WTC11 (cell line): ENCODE data around the gene ETNK2.

Source experiments
- CTCF ChIP-seq: fragments of 200-600 bp; IDR thresholded peaks from 2 replicates; pipeline ENCODE4 v1.8.0; 2022; ENCODE audit warnings: antibody characterized with exemption
- E2F4 ChIP-seq: sonication (generic); formaldehyde crosslinking; IDR thresholded peaks from 2 replicates; pipeline ENCODE4 v1.8.1; 2022; ENCODE audit warnings: low read depth, mild to moderate bottlenecking, moderate library complexity, missing genetic modification reagents, borderline replicate concordance
- E2F5 ChIP-seq: sonication (generic); formaldehyde crosslinking; IDR thresholded peaks from 2 replicates; pipeline ENCODE4 v1.8.1; 2022; ENCODE audit warnings: mild to moderate bottlenecking, moderate library complexity, missing genetic modification reagents
- FOXP4 ChIP-seq: sonication (generic); formaldehyde crosslinking; IDR thresholded peaks from 2 replicates; pipeline ENCODE4 v1.8.0; 2022; ENCODE audit warnings: mild to moderate bottlenecking, missing genetic modification reagents
- IRF1 ChIP-seq: sonication (generic); formaldehyde crosslinking; IDR thresholded peaks from 2 replicates; pipeline ENCODE4 v1.8.0; 2023; ENCODE audit warnings: missing genetic modification reagents
- JUN ChIP-seq: sonication (generic); formaldehyde crosslinking; IDR thresholded peaks from 2 replicates; pipeline ENCODE4 v1.8.0; 2023; ENCODE audit warnings: mild to moderate bottlenecking, missing genetic modification reagents
- MXD4 ChIP-seq: fragments of 250-450 bp; sonication (Bioruptor Pico); IDR thresholded peaks from 2 replicates; pipeline ENCODE4 v1.8.0; 2021; ENCODE audit warnings: mild to moderate bottlenecking, moderate library complexity, borderline replicate concordance
- SMAD4 ChIP-seq: sonication (generic); formaldehyde crosslinking; IDR thresholded peaks from 2 replicates; pipeline ENCODE4 v1.8.0; 2022; ENCODE audit warnings: mild to moderate bottlenecking, missing genetic modification reagents
- SP1 ChIP-seq: sonication (generic); formaldehyde crosslinking; conservative IDR thresholded peaks from 2 replicates; pipeline ENCODE4 v1.8.1; 2022; ENCODE audit warnings: missing genetic modification reagents
- TP53 ChIP-seq: sonication (generic); formaldehyde crosslinking; IDR thresholded peaks from 2 replicates; pipeline ENCODE4 v1.8.1; 2023; ENCODE audit warnings: mild to moderate bottlenecking, missing genetic modification reagents
- USF2 ChIP-seq: sonication (generic); formaldehyde crosslinking; IDR thresholded peaks from 2 replicates; pipeline ENCODE4 v1.8.1; 2023; ENCODE audit warnings: mild to moderate bottlenecking, missing genetic modification reagents, moderate library complexity
- ZNF512 ChIP-seq: sonication (generic); formaldehyde crosslinking; IDR thresholded peaks from 2 replicates; pipeline ENCODE4 v1.8.1; 2022; ENCODE audit warnings: missing genetic modification reagents, borderline replicate concordance
- ZNF671 ChIP-seq: fragments of 250-450 bp; sonication (Bioruptor Pico); IDR thresholded peaks from 2 replicates; pipeline ENCODE4 v1.8.0; 2021; ENCODE audit warnings: mild to moderate bottlenecking

GRCh38 chr1:204199579-204199978 is 47.7 kb upstream of the ETNK2 start:
- TF ChIP-seq CTCF = no peak
- TF ChIP-seq E2F5 (CRISPR knock-in tag) = no peak
- TF ChIP-seq JUN (CRISPR knock-in tag) = no peak
- no peak for TF ChIP-seq TP53
- no peak for TF ChIP-seq IRF1 (CRISPR knock-in tag)
- TF ChIP-seq MXD4 = no peak
- no peak for TF ChIP-seq E2F4 (CRISPR knock-in tag)
- TF ChIP-seq SMAD4 (CRISPR knock-in tag) = no peak
- TF ChIP-seq USF2 (CRISPR knock-in tag) = no peak
- TF ChIP-seq FOXP4 (CRISPR knock-in tag) = no peak
- no peak for TF ChIP-seq ZNF671 (CRISPR knock-in tag)
- TF ChIP-seq ZNF512 (CRISPR knock-in tag) = no peak
- no peak for TF ChIP-seq SP1 (CRISPR knock-in tag)
